Osteoblast (primary cell): ENCODE measurements around the gene MAP2K4. TPM values are rescaled to one million over a fixed set of nuclear protein-coding genes. Genes with fewer than 3 reads are reported as not detected.

ENCODE experiments used
- DNase-seq: peaks from one replicate; pipeline ENCODE4 v3.0.0; 2011; ENCODE audit warnings: low spot score, mixed read lengths; ENCODE audit not compliant: insufficient read length; ENCODE audit errors: missing footprints
- H2AFZ ChIP-seq: 2 replicates; pipeline ENCODE4 v1.6.0; 2011; ENCODE audit warnings: mild to moderate bottlenecking, low read length
- H3K27ac ChIP-seq: 2 replicates; pipeline ENCODE4 v1.5.1; 2011; ENCODE audit warnings: mild to moderate bottlenecking, low read depth, low read length, moderate library complexity
- H3K27me3 ChIP-seq: 2 replicates; pipeline ENCODE4 v1.6.0; 2012; ENCODE audit warnings: mild to moderate bottlenecking, control low read depth, inconsistent platforms, low read length, moderate library complexity; ENCODE audit not compliant: insufficient read depth
- H3K36me3 ChIP-seq: 2 replicates; pipeline ENCODE4 v1.5.1; 2011; ENCODE audit warnings: mild to moderate bottlenecking, low read length, control low read depth, moderate library complexity; ENCODE audit not compliant: insufficient read depth
- H3K4me1 ChIP-seq: 2 replicates; pipeline ENCODE4 v1.5.1; 2011; ENCODE audit warnings: mild to moderate bottlenecking, low read length, control low read depth, moderate library complexity; ENCODE audit not compliant: insufficient read depth
- H3K4me2 ChIP-seq: 2 replicates; pipeline ENCODE4 v1.6.0; 2011; ENCODE audit warnings: mild to moderate bottlenecking, low read length; ENCODE audit not compliant: insufficient read depth
- H3K4me3 ChIP-seq: fragments of 200-600 bp; sonication (generic); 3 replicates; pipeline ENCODE4 v1.5.1; 2012; ENCODE audit warnings: mild to moderate bottlenecking, low read length, inconsistent platforms; ENCODE audit not compliant: insufficient read depth
- H3K79me2 ChIP-seq: 2 replicates; pipeline ENCODE4 v1.6.0; 2012; ENCODE audit warnings: mild to moderate bottlenecking, low read length, control low read depth, inconsistent platforms; ENCODE audit not compliant: insufficient read depth
- H3K9me3 ChIP-seq: 2 replicates; pipeline ENCODE4 v1.5.1; 2011; ENCODE audit warnings: low read depth, low read length, control low read depth
- H4K20me1 ChIP-seq: 2 replicates; pipeline ENCODE4 v1.6.0; 2012; ENCODE audit warnings: mild to moderate bottlenecking, low read length, control low read depth; ENCODE audit not compliant: insufficient read depth
- CTCF ChIP-seq: IDR thresholded peaks from 2 replicates; pipeline ENCODE4 v1.5.1; 2011; ENCODE audit warnings: mild to moderate bottlenecking, low read depth, low read length, moderate library complexity; ENCODE audit errors: extremely low read depth
- total RNA-seq: library from RNA; depleted of rRNA; stranded (reverse); fragments of >200 nt; gene quantifications from 2 replicates; pipeline ENCODE4 v1.2.3, GENCODE V29; 2012

Gene MAP2K4
- total RNA-seq, 1 donor, result 40.9 TPM

GRCh38 chr17:12043702-12044101 lies 23.0 kb downstream of the MAP2K4 start:
- no peak for DNase-seq
- Histone ChIP-seq H3K4me1 (peaks cover 27% of the 10 kb centered on the region), H3K9me3 (no peaks in the 10 kb centered on the region), H2AFZ (no peak overlapping the region), H3K79me2 (peaks cover 78% of the 10 kb centered on the region), H3K36me3 (no peaks in the 10 kb centered on the region), H4K20me1 (peaks cover 52% of the 10 kb centered on the region), H3K27me3 (no peaks in the 10 kb centered on the region), H3K27ac (no peak overlapping the region), H3K4me3 (no peak overlapping the region), H3K4me2 (no peak overlapping the region)
- no peak for TF ChIP-seq CTCF

GRCh38 chr17:12046786-12047185 lies 26.1 kb downstream of the MAP2K4 start:
- Histone ChIP-seq H3K36me3 (no peaks in the 10 kb centered on the region), H3K27ac (no peak overlapping the region), H3K9me3 (no peaks in the 10 kb centered on the region), H3K4me2 (no peak overlapping the region), H2AFZ (no peak overlapping the region), H4K20me1 (peaks cover 45% of the 10 kb centered on the region), H3K4me3 (no peak overlapping the region), H3K4me1 (peaks cover 11% of the 10 kb centered on the region), H3K27me3 (no peaks in the 10 kb centered on the region), H3K79me2 (peaks cover 90% of the 10 kb centered on the region)
- DNase-seq, result no peak
- no peak for TF ChIP-seq CTCF

- no peak for DNase-seq
- Histone ChIP-seq H3K4me3 (no peak overlapping the region), H3K4me1 (peaks cover 10% of the 10 kb centered on the region), H3K4me2 (no peak overlapping the region), H3K27me3 (no peaks in the 10 kb centered on the region), H3K36me3 (no peaks in the 10 kb centered on the region), H3K9me3 (no peaks in the 10 kb centered on the region), H3K27ac (no peak overlapping the region), H3K79me2 (peaks cover 95% of the 10 kb centered on the region), H2AFZ (no peak overlapping the region), H4K20me1 (peaks cover 45% of the 10 kb centered on the region)
- TF ChIP-seq CTCF, result no peak
Measured at GRCh38 chr17:12047681-12048376, 27.2 kb downstream of the MAP2K4 start.

GRCh38 chr17:12048843-12049473 lies 28.3 kb downstream of the MAP2K4 start:
- Histone ChIP-seq H3K27me3 (no peaks in the 10 kb centered on the region), H3K36me3 (no peaks in the 10 kb centered on the region), H2AFZ (no peak overlapping the region), H3K4me3 (no peak overlapping the region), H3K4me1 (peaks cover 10% of the 10 kb centered on the region), H3K27ac (no peak overlapping the region), H4K20me1 (peaks cover 45% of the 10 kb centered on the region), H3K4me2 (no peak overlapping the region), H3K9me3 (no peaks in the 10 kb centered on the region), H3K79me2 (peaks cover 92% of the 10 kb centered on the region)
- no peak for DNase-seq
- TF ChIP-seq CTCF, result no peak
